GM12801 (cell line): ENCODE data around the gene MMS19.

Source experiments
- CTCF ChIP-seq: IDR thresholded peaks from one replicate; pipeline ENCODE4 v1.5.1; 2011; ENCODE audit warnings: control low read depth; ENCODE audit not compliant: insufficient read length; ENCODE audit errors: extremely low read depth

The MMS19 gene

GRCh38 chr10:97465982-97466381 is 32.2 kb downstream of the MMS19 start:
- no peak for TF ChIP-seq CTCF

GRCh38 chr10:97464226-97464625 is 34.0 kb downstream of the MMS19 start:
- TF ChIP-seq CTCF: no peak

- TF ChIP-seq CTCF: peak; percentile 10
Observed at GRCh38 chr10:97463363-97464132, 34.7 kb downstream of the MMS19 start.

GRCh38 chr10:97462309-97462708 is 35.9 kb downstream of the MMS19 start:
- no peak for TF ChIP-seq CTCF

- TF ChIP-seq CTCF: no peak
Observed at GRCh38 chr10:97459933-97460332, 38.3 kb downstream of the MMS19 start.

- TF ChIP-seq CTCF: no peak
Observed at GRCh38 chr10:97459111-97459510, 39.1 kb downstream of the MMS19 start.

GRCh38 chr10:97456686-97457065 is 41.5 kb downstream of the MMS19 start:
- no peak for TF ChIP-seq CTCF
